Ishikawa (cell line): ENCODE data around the gene AP4B1.

Experiments used
- CREB1 ChIP-seq: IDR thresholded peaks from 2 replicates; pipeline ENCODE4 v1.6.1; 2012; ENCODE audit warnings: low read depth
- EGR1 ChIP-seq: IDR thresholded peaks from 2 replicates; pipeline ENCODE4 v1.6.1; 2012
- EP300 ChIP-seq: IDR thresholded peaks from 2 replicates; pipeline ENCODE4 v1.6.1; 2012; ENCODE audit warnings: borderline replicate concordance
- TF ChIP-seq, protein P1 (sequence below): IDR thresholded peaks from 2 replicates; pipeline ENCODE4 v1.6.1; 2012; ENCODE audit warnings: low read depth, mild to moderate bottlenecking

DNA sequence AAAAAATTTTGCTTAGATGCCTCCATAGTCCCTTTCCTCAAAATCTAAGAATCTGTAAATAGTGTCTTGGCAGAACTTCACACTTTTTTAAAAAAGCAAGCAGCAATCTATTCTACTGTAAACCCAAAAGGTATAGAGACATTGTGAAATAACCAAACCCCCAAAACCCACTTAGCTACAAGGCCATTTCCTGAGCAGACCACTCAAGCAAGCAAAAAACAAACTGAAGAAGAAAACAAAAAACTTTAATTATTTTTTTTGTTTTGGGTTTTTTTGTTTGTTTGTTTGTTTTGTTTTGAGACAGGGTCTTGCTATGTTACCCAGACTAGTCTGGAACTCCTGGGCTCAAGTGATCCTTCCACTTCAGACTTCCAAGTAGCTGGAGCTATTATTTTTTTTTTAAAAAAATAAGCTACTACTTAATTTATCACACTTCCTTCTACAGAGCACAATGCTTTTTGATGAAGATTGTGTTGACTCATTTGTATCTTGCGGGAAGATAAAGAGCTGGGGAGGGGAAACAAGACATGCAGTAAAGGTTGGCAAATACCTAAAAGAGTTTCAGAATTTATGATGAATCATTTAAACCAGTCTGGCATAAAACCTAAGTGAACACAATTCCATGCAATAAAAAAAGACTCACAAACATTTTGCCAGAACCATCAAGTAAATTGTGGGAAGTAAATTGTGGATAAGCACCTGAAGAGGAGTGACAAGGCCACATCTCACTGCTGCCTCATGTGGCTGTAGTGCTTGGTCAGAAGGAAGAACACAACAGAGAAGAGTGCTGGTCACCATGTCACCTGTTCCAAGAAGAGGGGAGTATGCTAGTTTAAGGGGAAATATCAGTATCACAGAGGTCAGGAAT is 30.4 kb downstream of the AP4B1 start:
- TF ChIP-seq, protein P1, sequence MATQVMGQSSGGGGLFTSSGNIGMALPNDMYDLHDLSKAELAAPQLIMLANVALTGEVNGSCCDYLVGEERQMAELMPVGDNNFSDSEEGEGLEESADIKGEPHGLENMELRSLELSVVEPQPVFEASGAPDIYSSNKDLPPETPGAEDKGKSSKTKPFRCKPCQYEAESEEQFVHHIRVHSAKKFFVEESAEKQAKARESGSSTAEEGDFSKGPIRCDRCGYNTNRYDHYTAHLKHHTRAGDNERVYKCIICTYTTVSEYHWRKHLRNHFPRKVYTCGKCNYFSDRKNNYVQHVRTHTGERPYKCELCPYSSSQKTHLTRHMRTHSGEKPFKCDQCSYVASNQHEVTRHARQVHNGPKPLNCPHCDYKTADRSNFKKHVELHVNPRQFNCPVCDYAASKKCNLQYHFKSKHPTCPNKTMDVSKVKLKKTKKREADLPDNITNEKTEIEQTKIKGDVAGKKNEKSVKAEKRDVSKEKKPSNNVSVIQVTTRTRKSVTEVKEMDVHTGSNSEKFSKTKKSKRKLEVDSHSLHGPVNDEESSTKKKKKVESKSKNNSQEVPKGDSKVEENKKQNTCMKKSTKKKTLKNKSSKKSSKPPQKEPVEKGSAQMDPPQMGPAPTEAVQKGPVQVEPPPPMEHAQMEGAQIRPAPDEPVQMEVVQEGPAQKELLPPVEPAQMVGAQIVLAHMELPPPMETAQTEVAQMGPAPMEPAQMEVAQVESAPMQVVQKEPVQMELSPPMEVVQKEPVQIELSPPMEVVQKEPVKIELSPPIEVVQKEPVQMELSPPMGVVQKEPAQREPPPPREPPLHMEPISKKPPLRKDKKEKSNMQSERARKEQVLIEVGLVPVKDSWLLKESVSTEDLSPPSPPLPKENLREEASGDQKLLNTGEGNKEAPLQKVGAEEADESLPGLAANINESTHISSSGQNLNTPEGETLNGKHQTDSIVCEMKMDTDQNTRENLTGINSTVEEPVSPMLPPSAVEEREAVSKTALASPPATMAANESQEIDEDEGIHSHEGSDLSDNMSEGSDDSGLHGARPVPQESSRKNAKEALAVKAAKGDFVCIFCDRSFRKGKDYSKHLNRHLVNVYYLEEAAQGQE = no peak
- TF ChIP-seq EGR1 (no peak), CREB1 (no peak), EP300 (no peak)
